GM13976 (cell line): ENCODE results near the gene SCGB1C1.

Experiments used
- DNase-seq: peaks from one replicate; pipeline ENCODE4 v3.0.0; 2012; ENCODE audit warnings: low spot score
- CTCF ChIP-seq: IDR thresholded peaks from 2 replicates; pipeline ENCODE4 v1.5.1; 2012; ENCODE audit warnings: borderline replicate concordance, mild to moderate bottlenecking; ENCODE audit not compliant: insufficient read depth; ENCODE audit errors: extremely low read depth, missing control alignments, control extremely low read depth
- in situ Hi-C: fragments of 300-500 bp; cut with MboI; formaldehyde crosslinking; loops from one replicate; pipeline ENCODE4 v1.12.0; 2022; ENCODE audit warnings: low sequenced_read_pairs, mixed read lengths, inconsistent platforms; ENCODE audit not compliant: unreplicated experiment

The SCGB1C1 gene

DNA sequence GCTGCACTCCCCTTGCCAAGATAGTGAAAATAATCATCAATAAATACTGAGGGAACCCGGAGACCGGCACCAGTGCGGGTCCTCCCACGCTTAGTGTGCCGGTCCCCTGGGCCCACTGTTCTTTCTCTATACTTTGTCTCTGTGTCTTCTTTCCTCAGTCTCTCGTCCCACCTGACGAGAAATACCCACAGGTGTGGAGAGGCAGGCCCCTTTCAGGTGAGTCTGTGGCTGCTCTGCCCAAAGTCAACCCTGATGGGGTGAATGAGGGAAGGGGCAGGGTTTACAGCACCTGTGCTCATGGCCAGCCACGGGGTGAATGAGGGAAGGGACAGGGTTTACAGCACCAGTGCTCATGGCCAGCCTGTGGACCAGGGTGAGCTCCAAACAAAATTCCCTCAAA is 9.6 kb downstream of the SCGB1C1 start:
- in situ Hi-C loops = no loop called here
- DNase-seq = no peak
- no peak for TF ChIP-seq CTCF

DNA sequence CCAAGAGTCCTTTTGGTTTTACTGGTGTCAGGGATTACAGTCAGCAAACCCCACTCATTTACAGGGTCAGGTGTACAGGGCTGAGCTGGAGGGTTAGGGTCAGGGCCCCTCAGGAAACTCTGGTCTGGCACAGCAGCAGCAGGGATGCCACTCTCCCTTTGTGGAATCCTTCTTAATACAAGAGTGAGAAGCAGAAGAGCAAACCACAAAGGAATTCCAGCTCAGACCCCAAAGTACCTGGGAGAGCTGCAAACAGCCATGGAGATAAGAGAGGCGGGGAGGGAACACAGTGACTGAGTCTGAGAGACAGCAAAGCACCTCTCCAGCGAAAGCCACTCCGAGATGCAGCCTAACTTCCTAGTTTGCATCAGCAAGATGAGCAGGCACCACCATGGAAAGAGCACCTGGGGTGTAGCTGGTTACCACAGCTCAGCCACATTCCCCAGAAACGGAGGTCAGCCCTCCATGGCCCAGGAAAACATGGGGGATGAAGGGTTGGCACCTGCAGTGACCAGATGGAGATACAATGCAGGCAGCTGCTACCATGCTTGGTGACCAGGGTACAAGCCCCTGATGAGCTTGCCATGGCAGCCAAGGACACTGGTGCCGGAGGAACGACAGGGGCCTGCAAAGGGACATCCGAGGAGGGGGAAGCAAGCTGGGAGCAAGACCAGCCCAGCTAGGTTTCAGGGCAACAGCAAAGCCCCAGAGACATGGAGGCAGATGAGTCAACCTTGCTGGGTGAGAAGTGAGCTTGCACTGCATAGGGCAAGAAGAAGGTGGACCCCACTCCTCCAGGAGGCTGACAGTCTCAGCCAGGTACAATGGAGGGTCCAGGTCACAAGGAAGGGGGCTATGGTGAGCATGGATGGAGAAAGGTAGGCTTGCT is 10.4 kb downstream of the SCGB1C1 start:
- in situ Hi-C loops = no loop called here
- TF ChIP-seq CTCF = no peak

GRCh38 chr11:203945-204586 is 11.2 kb downstream of the SCGB1C1 start:
- DNase-seq = no peak
- in situ Hi-C loops = no loop called here
- no peak for TF ChIP-seq CTCF

More for the DNA sequence above, 10.4 kb downstream of the SCGB1C1 start:
- DNase-seq = no peak

DNA sequence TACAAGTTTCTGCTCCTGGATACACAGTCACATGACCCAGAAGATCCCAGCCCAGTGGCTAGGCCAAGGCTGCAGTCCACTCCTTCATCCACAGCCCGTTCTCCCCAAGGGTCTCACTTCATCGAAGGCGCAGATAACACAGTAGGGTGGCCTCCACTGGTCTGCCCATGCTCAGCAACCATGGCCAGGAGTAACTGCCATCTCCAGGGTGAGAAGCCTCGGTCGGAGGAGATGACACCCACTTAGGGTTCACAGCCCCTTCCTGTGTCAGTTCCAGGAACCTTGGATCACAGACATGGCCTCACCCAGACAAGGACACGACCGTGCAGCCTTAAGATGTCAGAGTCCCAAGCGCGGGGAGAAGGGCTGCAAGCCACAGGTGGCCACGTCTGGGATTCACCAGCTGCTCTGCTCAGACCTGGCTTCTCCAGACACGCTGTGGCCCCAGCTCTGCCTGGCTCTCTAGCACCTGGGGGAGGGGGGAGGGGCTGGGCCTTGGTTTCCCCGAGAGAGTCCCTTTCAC is 11.8 kb downstream of the SCGB1C1 start:
- in situ Hi-C loops = no loop called here
- TF ChIP-seq CTCF = no peak
- DNase-seq = no peak

- no peak for DNase-seq
- in situ Hi-C loops = no loop called here
- TF ChIP-seq CTCF = no peak
Measured at GRCh38 chr11:205221-206001, 12.5 kb downstream of the SCGB1C1 start.

DNA sequence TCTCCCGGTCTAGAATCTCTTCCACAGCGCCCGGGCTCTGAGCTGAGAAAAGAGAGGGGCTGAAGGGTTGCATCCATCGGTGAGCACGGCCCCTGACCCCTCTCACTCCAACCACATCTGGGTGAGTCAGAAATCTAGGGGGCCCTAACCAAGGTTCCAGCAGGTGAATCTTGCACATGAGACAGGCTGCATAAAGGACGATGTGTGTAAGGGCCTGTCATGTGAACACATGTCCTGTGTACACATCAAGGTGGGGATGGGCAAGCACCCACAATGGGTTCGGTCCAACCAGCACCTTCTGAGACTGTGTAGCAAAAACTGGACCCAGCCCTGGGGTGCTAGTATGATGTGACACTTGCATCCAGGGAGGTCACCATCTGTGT is 13.1 kb downstream of the SCGB1C1 start:
- in situ Hi-C loops = no loop called here
- no peak for TF ChIP-seq CTCF
- no peak for DNase-seq
